Measurements from ENCODE around the gene TINCR.

- TF ChIP-seq CEBPB (IDR thresholded peaks at IDR 0.05; ENCODE audit: borderline replicate concordance, low read depth, low read length) = no peak
- no peak for TF ChIP-seq DRAP1 (CRISPR knock-in tag; IDR thresholded peaks at IDR 0.05)
- no peak for TF ChIP-seq ZBTB40 (IDR thresholded peaks at IDR 0.05)
- no peak for TF ChIP-seq ZBTB40 (CRISPR knock-in tag; IDR thresholded peaks at IDR 0.05)
- TF ChIP-seq MAFK (conservative IDR thresholded peaks at IDR 0.05 in 1 of 2, IDR thresholded peaks at IDR 0.05 in 1 of 2; ENCODE audit: low read length in 2 of 2) = no peak
- no peak for TF ChIP-seq CTCF (CRISPR knock-in tag; IDR thresholded peaks at IDR 0.05)
- TF ChIP-seq GABPA (IDR thresholded peaks at IDR 0.05; ENCODE audit: low read depth, low read length) = no peak
- no peak for TF ChIP-seq GABPA (CRISPR knock-in tag; IDR thresholded peaks at IDR 0.05; ENCODE audit: low read depth)
- no peak for TF ChIP-seq SRF (IDR thresholded peaks at IDR 0.05; ENCODE audit: low read depth, low read length)
- TF ChIP-seq ZBTB10 (CRISPR knock-in tag; IDR thresholded peaks at IDR 0.05; ENCODE audit: borderline replicate concordance) = no peak
- no peak for TF ChIP-seq TP53 (CRISPR knock-in tag; conservative IDR thresholded peaks at IDR 0.05)
Measured at GRCh38 chr19:5572556-5573286, 5.0 kb upstream of the TINCR start.

All from HepG2 (cell line).